ENCODE measurements around the gene KRT23. TPM values are rescaled to one million over a fixed set of nuclear protein-coding genes. Genes with fewer than 3 reads are reported as not detected.
A peak's percentile ranks its signal among the peaks of the same experiment; 100 is the strongest.

The KRT23 gene
- total RNA-seq, 1 experiment from 2014 or later = not detected

DNA sequence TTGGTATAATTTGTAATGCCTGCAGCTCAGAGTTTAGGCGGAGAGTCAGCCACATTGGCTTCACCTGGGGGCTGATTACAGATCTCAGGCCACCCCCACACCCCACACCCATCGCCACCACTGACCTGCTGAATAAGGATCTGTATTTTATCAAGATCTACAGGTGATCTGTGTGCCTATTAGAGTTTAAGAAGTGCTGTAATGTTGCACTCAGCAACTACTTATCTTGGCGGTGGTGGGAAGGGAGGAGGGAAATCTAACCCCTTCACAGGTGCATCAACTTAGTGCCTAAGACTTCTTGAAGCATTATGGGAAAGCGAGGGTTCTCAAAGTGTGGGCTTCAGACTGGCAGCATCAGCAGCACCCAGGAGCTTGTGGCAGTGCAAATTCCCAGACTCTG lies 34.9 kb downstream of the KRT23 start:
- no peak overlapping the region for H3K4me2 ChIP-seq (ENCODE audit: low read depth, low read length, poor library complexity, severe bottlenecking)

DNA sequence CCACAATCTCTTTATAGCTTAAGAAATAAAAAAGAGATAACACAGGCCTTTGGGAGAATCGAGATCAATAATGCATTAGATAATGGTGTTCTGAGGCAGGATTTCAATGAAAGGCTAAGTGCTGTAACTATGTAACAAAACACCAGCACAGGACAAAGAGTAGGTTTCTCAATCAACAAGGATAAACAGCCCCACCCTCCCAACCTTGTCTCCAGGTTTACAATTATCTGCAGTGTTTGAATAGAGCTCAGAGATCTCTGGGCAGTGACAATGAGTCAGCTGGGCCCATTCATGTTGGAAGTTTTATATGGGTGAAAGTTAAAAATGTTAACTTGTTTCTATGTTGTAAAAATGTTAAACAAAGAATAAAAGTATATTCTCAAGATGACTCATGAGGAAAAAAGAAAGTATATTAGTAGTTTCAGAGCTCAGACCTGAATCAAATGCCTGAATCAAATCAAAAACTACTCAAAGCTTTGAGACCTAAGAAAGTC lies 35.4 kb downstream of the KRT23 start:
- no peak overlapping the region for H3K4me2 ChIP-seq (ENCODE audit: low read depth, low read length, poor library complexity, severe bottlenecking)
- no peaks in the 10 kb centered on the region for H3K9me2 ChIP-seq (replicated peaks; ENCODE audit: insufficient read depth, low read length)

More for the DNA sequence above, 34.9 kb downstream of the KRT23 start:
- Histone ChIP-seq H3K27me3 (ENCODE audit: low read length) (no peaks in the 10 kb centered on the region), H3K36me3 (ENCODE audit: insufficient read depth, low read length) (no peaks in the 10 kb centered on the region), H4K20me1 (ENCODE audit: insufficient read depth, low read depth, low read length) (no peaks in the 10 kb centered on the region), H3K27ac (ENCODE audit: low read length) (no peak overlapping the region), H3K4me3 (ENCODE audit: low read length) (no peak overlapping the region), H2AFZ (ENCODE audit: low read length) (no peak overlapping the region), H3K9me2 (replicated peaks; ENCODE audit: insufficient read depth, low read length) (no peaks in the 10 kb centered on the region), H3K79me2 (ENCODE audit: low read length) (no peaks in the 10 kb centered on the region), H3K9ac (ENCODE audit: low read length) (no peak overlapping the region), H3K9me3 (ENCODE audit: low read length) (no peaks in the 10 kb centered on the region), H3K4me1 (ENCODE audit: low read length) (no peaks in the 10 kb centered on the region)
- DNase-seq = no peak

GRCh38 chr17:40900809-40901356 lies 36.6 kb downstream of the KRT23 start:
- H2AFZ ChIP-seq (ENCODE audit: low read length) = no peak overlapping the region
- H3K9me2 ChIP-seq (replicated peaks; ENCODE audit: insufficient read depth, low read length) = no peaks in the 10 kb centered on the region
- no peak for DNase-seq
- no peaks in the 10 kb centered on the region for H3K36me3 ChIP-seq (ENCODE audit: insufficient read depth, low read length)
- no peak overlapping the region for H3K4me3 ChIP-seq (ENCODE audit: low read length)
- H3K27ac ChIP-seq (ENCODE audit: low read length) = no peak overlapping the region
- no peaks in the 10 kb centered on the region for H3K27me3 ChIP-seq (ENCODE audit: low read length)
- H3K9me3 ChIP-seq (ENCODE audit: low read length) = no peaks in the 10 kb centered on the region
- H3K4me1 ChIP-seq (ENCODE audit: low read length) = no peaks in the 10 kb centered on the region
- no peak overlapping the region for H3K4me2 ChIP-seq (ENCODE audit: low read depth, low read length, poor library complexity, severe bottlenecking)
- no peaks in the 10 kb centered on the region for H3K79me2 ChIP-seq (ENCODE audit: low read length)
- H3K9ac ChIP-seq (ENCODE audit: low read length) = no peak overlapping the region
- H4K20me1 ChIP-seq (ENCODE audit: insufficient read depth, low read depth, low read length) = no peaks in the 10 kb centered on the region

More for the DNA sequence above, 35.4 kb downstream of the KRT23 start:
- Histone ChIP-seq H3K4me3 (ENCODE audit: low read length) (no peak overlapping the region), H3K9ac (ENCODE audit: low read length) (no peak overlapping the region), H3K27me3 (ENCODE audit: low read length) (no peaks in the 10 kb centered on the region), H3K4me1 (ENCODE audit: low read length) (no peaks in the 10 kb centered on the region), H2AFZ (ENCODE audit: low read length) (no peak overlapping the region), H3K9me3 (ENCODE audit: low read length) (no peaks in the 10 kb centered on the region), H3K27ac (ENCODE audit: low read length) (no peak overlapping the region), H3K36me3 (ENCODE audit: insufficient read depth, low read length) (no peaks in the 10 kb centered on the region), H3K79me2 (ENCODE audit: low read length) (no peaks in the 10 kb centered on the region), H4K20me1 (ENCODE audit: insufficient read depth, low read depth, low read length) (no peaks in the 10 kb centered on the region)
- DNase-seq = no peak

GRCh38 chr17:40896916-40897455 lies 40.5 kb downstream of the KRT23 start:
- no peaks in the 10 kb centered on the region for H3K36me3 ChIP-seq (ENCODE audit: insufficient read depth, low read length)
- H3K9me2 ChIP-seq (replicated peaks; ENCODE audit: insufficient read depth, low read length) = no peaks in the 10 kb centered on the region
- no peaks in the 10 kb centered on the region for H3K4me1 ChIP-seq (ENCODE audit: low read length)
- H3K79me2 ChIP-seq (ENCODE audit: low read length) = no peaks in the 10 kb centered on the region
- H3K27ac ChIP-seq (ENCODE audit: low read length) = no peak overlapping the region
- no peak overlapping the region for H3K4me2 ChIP-seq (ENCODE audit: low read depth, low read length, poor library complexity, severe bottlenecking)
- H3K27me3 ChIP-seq (ENCODE audit: low read length) = no peaks in the 10 kb centered on the region
- H2AFZ ChIP-seq (ENCODE audit: low read length) = no peak overlapping the region
- DNase-seq = no peak
- no peaks in the 10 kb centered on the region for H4K20me1 ChIP-seq (ENCODE audit: insufficient read depth, low read depth, low read length)
- no peak overlapping the region for H3K4me3 ChIP-seq (ENCODE audit: low read length)
- H3K9ac ChIP-seq (ENCODE audit: low read length) = no peak overlapping the region
- no peaks in the 10 kb centered on the region for H3K9me3 ChIP-seq (ENCODE audit: low read length)

DNA sequence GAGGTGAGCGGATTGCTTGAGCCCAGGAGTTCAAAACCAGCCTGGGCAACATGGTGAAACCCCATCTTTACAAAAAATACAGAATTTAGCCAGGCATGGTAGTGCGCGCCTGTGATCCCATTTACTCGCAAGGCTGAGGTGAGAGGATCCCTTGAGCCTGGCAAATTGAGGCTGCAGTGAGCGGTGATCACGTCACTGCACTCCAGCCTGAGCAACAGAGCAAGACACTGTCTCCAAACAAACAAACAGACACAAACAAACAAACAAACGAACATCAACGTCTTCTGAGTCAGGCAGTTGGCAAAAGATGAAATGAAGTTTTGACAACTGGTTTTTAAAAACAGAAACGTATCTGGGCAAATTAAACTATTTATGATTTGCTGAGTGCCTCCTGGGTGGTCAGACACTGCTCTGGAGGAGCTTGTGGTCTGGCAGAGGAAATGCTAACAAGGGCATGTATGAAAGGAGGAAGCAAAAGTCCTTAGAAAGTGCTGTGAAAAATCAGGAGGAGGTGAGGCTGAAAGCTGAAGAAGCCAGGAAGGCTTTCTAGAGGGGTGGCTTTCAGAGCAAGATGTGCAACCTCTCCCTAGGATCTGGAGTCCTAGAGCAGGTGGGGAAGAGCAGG lies 42.2 kb downstream of the KRT23 start:
- H2AFZ ChIP-seq (ENCODE audit: low read length) = no peak overlapping the region
- no peak for DNase-seq
- H4K20me1 ChIP-seq (ENCODE audit: insufficient read depth, low read depth, low read length) = no peaks in the 10 kb centered on the region

DNA sequence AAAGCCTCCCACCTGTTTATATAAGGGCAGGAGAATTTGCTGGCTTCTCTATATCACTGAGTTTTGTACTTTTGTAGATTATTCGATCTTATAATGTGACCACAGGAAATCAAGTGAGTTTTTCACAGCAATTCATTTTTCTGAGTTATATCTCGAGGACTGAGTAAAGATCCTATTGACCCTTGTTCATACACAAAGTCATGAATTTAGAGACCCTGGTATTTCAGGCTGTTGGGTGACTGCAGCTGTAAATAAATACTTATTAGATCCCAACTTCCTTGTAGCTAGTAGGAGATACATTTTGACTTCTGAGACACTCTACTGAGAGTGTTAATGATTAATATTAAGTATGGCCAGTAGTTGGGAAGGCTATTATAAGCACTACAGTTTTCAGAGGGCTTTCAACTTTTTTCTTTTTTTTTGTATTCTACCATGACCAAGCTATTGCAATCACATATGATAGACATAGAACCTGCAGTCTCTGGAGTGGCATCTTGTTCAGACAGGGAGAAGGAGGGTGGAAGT lies 49.2 kb downstream of the KRT23 start:
- no peaks in the 10 kb centered on the region for H3K36me3 ChIP-seq (ENCODE audit: insufficient read depth, low read length)
- no peak overlapping the region for H2AFZ ChIP-seq (ENCODE audit: low read length)
- H4K20me1 ChIP-seq (ENCODE audit: insufficient read depth, low read depth, low read length) = no peaks in the 10 kb centered on the region

More for the DNA sequence above, 42.2 kb downstream of the KRT23 start:
- H3K36me3 ChIP-seq (ENCODE audit: insufficient read depth, low read length) = no peaks in the 10 kb centered on the region
- H3K27ac ChIP-seq (ENCODE audit: low read length) = no peak overlapping the region
- H3K27me3 ChIP-seq (ENCODE audit: low read length) = no peaks in the 10 kb centered on the region
- H3K4me2 ChIP-seq (ENCODE audit: low read depth, low read length, poor library complexity, severe bottlenecking) = no peak overlapping the region
- no peaks in the 10 kb centered on the region for H3K9me2 ChIP-seq (replicated peaks; ENCODE audit: insufficient read depth, low read length)
- no peaks in the 10 kb centered on the region for H3K9me3 ChIP-seq (ENCODE audit: low read length)
- H3K4me1 ChIP-seq (ENCODE audit: low read length) = no peaks in the 10 kb centered on the region
- H3K79me2 ChIP-seq (ENCODE audit: low read length) = no peaks in the 10 kb centered on the region
- H3K4me3 ChIP-seq (ENCODE audit: low read length) = no peak overlapping the region
- H3K9ac ChIP-seq (ENCODE audit: low read length) = no peak overlapping the region

GRCh38 chr17:40886090-40886489 lies 51.4 kb downstream of the KRT23 start:
- H3K9me2 ChIP-seq (replicated peaks; ENCODE audit: insufficient read depth, low read length) = no peaks in the 10 kb centered on the region
- no peaks in the 10 kb centered on the region for H4K20me1 ChIP-seq (ENCODE audit: insufficient read depth, low read depth, low read length)
- H3K9me3 ChIP-seq (ENCODE audit: low read length) = no peaks in the 10 kb centered on the region
- no peaks in the 10 kb centered on the region for H3K27me3 ChIP-seq (ENCODE audit: low read length)
- no peaks in the 10 kb centered on the region for H3K79me2 ChIP-seq (ENCODE audit: low read length)
- DNase-seq = no peak
- no peak overlapping the region for H3K9ac ChIP-seq (ENCODE audit: low read length)
- no peaks in the 10 kb centered on the region for H3K36me3 ChIP-seq (ENCODE audit: insufficient read depth, low read length)
- no peak overlapping the region for H3K4me2 ChIP-seq (ENCODE audit: low read depth, low read length, poor library complexity, severe bottlenecking)
- no peaks in the 10 kb centered on the region for H3K4me1 ChIP-seq (ENCODE audit: low read length)
- no peak overlapping the region for H2AFZ ChIP-seq (ENCODE audit: low read length)
- no peak overlapping the region for H3K4me3 ChIP-seq (ENCODE audit: low read length)
- H3K27ac ChIP-seq (ENCODE audit: low read length) = no peak overlapping the region

More for the DNA sequence above, 49.2 kb downstream of the KRT23 start:
- Histone ChIP-seq H3K4me1 (ENCODE audit: low read length) (no peaks in the 10 kb centered on the region), H3K9ac (ENCODE audit: low read length) (no peak overlapping the region), H3K9me3 (ENCODE audit: low read length) (no peaks in the 10 kb centered on the region), H3K27me3 (ENCODE audit: low read length) (no peaks in the 10 kb centered on the region), H3K4me2 (ENCODE audit: low read depth, low read length, poor library complexity, severe bottlenecking) (no peak overlapping the region), H3K27ac (ENCODE audit: low read length) (no peak overlapping the region), H3K4me3 (ENCODE audit: low read length) (no peak overlapping the region), H3K79me2 (ENCODE audit: low read length) (no peaks in the 10 kb centered on the region), H3K9me2 (replicated peaks; ENCODE audit: insufficient read depth, low read length) (no peaks in the 10 kb centered on the region)
- DNase-seq = no peak

DNA sequence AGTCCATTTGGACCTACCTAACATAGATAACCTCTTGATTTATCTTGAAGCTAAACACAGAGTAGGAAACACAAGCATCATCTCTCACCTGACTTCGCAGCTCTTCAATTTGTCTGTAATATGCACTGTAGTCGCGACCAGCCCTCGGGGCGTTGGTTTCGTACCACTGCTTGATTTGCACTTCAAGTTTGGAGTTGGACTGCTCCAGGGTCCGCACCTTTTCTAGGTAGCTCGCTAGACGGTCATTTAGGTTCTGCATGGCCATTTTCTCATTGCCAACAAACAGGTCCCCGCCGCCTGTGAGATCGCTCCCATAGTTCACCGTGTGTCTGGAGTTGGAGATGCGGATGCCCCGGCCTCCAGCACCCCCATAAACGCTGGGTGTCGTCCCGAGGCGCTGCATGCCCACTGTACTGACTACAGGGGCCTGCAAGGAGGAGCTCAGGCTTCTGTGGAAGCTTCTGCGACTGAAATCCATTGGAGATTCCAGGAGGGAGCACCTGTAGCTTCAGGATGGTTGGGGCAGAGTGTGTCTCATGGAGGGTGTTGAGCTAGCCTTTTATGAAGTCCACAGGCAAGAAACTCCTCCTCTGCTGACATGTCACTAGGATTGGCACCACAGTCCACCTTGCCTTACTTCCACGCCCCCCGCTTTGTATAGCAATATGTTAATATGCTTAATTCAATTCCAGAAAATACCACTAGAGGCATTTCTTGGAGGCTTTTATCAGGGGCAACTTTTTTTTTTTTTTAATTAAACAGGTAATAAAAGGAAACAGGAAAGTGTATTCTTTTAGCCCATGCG lies 52.5 kb downstream of the KRT23 start, which contains the start of gene KRT20:
TSS of gene KRT20 (minus strand) at position 535 of the 805 bp plus-strand sequence. CDS start at position 478, 57 bp downstream.
- peak; percentile 64 for DNase-seq
- no peaks in the 10 kb centered on the region for H3K4me1 ChIP-seq (ENCODE audit: low read length)
- H2AFZ ChIP-seq (ENCODE audit: low read length) = no peak within 1 kb of the TSS

More for the DNA sequence above, 52.5 kb downstream of the KRT23 start, which contains the start of gene KRT20:
- H3K79me2 ChIP-seq (ENCODE audit: low read length) = no peaks in the 10 kb centered on the region
- no peak within 1 kb of the TSS for H3K4me2 ChIP-seq (ENCODE audit: low read depth, low read length, poor library complexity, severe bottlenecking)
- H3K36me3 ChIP-seq (ENCODE audit: insufficient read depth, low read length) = no peaks in the 10 kb centered on the region
- no peaks in the 10 kb centered on the region for H4K20me1 ChIP-seq (ENCODE audit: insufficient read depth, low read depth, low read length)
- no peaks in the 10 kb centered on the region for H3K27me3 ChIP-seq (ENCODE audit: low read length)
- H3K9ac ChIP-seq (ENCODE audit: low read length) = no peak within 1 kb of the TSS
- no peak within 1 kb of the TSS for H3K4me3 ChIP-seq (ENCODE audit: low read length)
- H3K9me3 ChIP-seq (ENCODE audit: low read length) = no peaks in the 10 kb centered on the region
- no peak within 1 kb of the TSS for H3K27ac ChIP-seq (ENCODE audit: low read length)
- no peaks in the 10 kb centered on the region for H3K9me2 ChIP-seq (replicated peaks; ENCODE audit: insufficient read depth, low read length)

Measured in Karpas-422 (cell line).